Transverse colon (tissue), 4 donors: Measurements from ENCODE around the gene P3H2.

Experiments used
- POLR2A ChIP-seq: fragments of 450-650 bp; IDR thresholded peaks from one replicate; pipeline ENCODE4 v1.6.1; 2016; ENCODE audit warnings: antibody characterized with exemption, mild to moderate bottlenecking, moderate library complexity
- POLR2AphosphoS5 ChIP-seq, 3 donors: sonication (generic); formaldehyde crosslinking; IDR thresholded peaks; one replicate each; pipeline ENCODE4 v1.6.1; 2016; ENCODE audit warnings: antibody characterized with exemption in 3 of 3
- TF ChIP-seq, protein P1 (sequence below), 5 experiments: fragments of 200-600 bp in 3 of 5; fragments of 450-650 bp in 2 of 5; sonication (generic) in 3 of 5; IDR thresholded peaks; 1 replicate in 2 of 5; 2 replicates in 3 of 5; pipeline ENCODE4 v1.5.1; 2016 to 2017; ENCODE audit warnings: antibody characterized with exemption in 5 of 5, inconsistent platforms in 3 of 5, mild to moderate bottlenecking in 2 of 5, moderate library complexity in 1 of 5

DNA sequence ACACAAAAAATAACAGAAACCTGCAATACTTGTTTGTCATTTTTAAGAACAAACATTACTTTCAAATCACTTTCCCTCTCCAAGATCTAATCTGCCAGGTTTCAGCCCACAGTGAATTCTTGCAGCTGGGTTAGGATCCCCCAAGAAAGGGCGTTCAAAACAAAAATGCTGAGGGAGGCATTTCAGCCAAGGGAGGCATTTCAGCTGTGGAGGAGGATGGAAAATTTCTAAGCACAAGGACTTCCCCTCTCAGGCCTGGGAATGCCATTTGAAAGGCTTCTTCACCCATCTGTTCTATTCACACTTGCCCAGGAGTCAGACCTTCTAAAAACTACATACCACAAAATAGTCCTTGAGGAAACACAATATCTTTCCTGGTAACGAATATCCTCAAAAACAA lies 69.1 kb downstream of the P3H2 start:
- TF ChIP-seq, protein P1, sequence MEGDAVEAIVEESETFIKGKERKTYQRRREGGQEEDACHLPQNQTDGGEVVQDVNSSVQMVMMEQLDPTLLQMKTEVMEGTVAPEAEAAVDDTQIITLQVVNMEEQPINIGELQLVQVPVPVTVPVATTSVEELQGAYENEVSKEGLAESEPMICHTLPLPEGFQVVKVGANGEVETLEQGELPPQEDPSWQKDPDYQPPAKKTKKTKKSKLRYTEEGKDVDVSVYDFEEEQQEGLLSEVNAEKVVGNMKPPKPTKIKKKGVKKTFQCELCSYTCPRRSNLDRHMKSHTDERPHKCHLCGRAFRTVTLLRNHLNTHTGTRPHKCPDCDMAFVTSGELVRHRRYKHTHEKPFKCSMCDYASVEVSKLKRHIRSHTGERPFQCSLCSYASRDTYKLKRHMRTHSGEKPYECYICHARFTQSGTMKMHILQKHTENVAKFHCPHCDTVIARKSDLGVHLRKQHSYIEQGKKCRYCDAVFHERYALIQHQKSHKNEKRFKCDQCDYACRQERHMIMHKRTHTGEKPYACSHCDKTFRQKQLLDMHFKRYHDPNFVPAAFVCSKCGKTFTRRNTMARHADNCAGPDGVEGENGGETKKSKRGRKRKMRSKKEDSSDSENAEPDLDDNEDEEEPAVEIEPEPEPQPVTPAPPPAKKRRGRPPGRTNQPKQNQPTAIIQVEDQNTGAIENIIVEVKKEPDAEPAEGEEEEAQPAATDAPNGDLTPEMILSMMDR (IDR thresholded peaks at IDR 0.05) = no peak
- TF ChIP-seq POLR2AphosphoS5 (IDR thresholded peaks at IDR 0.05) (no peak), POLR2A (no peak)
